GM06990 (cell line): ENCODE data around the gene PITPNM3.

ENCODE experiments used
- DNase-seq: peaks from one replicate; pipeline ENCODE4 v3.0.0-alpha.2; 2011; ENCODE audit not compliant: insufficient read length; ENCODE audit errors: extremely low read depth
- H3K27me3 ChIP-seq: replicated peaks from 2 replicates; pipeline ENCODE4 v1.6.0; 2011; ENCODE audit warnings: low read length; ENCODE audit not compliant: control insufficient read depth, insufficient read depth
- H3K36me3 ChIP-seq: 2 replicates; pipeline ENCODE4 v1.5.1; 2011; ENCODE audit warnings: low read length; ENCODE audit not compliant: control insufficient read depth, insufficient read depth
- H3K4me3 ChIP-seq: replicated peaks from 2 replicates; pipeline ENCODE4 v1.5.1; 2011; ENCODE audit warnings: low read depth, mild to moderate bottlenecking, control low read depth, low read length
- CTCF ChIP-seq: IDR thresholded peaks from 2 replicates; pipeline ENCODE4 v1.5.1; 2011; ENCODE audit warnings: low read length, control low read depth, mild to moderate bottlenecking, inconsistent platforms; ENCODE audit not compliant: insufficient read depth, poor library complexity, severe bottlenecking

Gene PITPNM3

DNA sequence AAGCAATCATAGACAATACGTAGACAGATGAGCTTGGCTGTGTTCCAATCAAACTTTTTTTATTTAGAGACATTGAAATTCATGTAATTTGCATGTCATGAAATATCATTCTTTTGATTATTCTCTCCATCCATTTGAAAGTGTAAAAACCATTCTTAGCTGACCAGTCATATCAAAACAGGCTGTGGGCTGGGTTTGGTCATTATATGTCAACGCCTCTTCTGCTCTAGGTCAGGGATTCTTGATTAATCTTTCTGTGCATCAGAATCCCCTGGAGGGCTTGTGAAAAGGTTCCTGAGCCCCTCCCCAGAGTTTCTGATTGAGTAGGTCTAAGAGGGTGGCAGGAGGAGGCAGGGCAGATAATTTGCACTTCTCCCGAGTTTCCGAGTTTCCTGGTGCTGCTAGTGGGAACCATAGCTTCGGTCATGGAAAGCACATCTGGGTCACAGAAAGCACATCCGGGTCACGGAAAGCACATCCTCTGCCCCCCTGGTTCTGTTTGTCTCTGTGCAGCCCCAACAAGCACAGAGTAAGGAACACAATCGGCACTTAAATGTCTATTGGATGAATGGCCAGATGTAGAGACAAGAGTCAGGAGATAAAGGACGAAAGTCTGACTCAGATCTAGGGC, 95.7 kb downstream of the PITPNM3 start:
- H3K27me3 ChIP-seq = no peaks in the 10 kb centered on the region; the same call in 1 of the 2 replicates
- DNase-seq = no peak
- TF ChIP-seq CTCF = no peak
- H3K36me3 ChIP-seq = no peaks in the 10 kb centered on the region
- H3K4me3 ChIP-seq = no peak overlapping the region

DNA sequence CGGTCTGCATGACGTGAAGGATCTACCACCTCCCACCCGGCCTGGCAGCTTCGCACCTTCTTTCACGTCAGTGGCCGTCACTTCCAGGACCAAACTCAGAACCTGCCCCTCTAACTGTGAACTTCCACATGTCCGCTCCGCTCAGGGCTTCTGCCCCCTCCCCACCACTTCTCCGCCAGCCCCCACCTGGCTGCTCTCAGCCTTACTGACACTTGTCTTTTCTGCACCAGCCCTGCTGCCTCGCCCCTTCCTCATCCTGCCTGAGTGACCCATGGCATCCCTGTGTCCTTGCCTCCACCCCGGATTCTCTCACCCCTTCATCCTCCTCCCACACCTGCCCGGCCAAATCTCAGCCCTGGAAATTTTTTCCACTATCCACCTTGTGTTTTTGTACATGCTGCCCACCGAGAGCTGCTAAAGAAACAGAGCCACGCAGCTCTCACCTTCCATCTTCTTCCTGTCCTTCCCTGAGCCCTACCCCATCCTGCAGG, 97.8 kb downstream of the PITPNM3 start:
- Histone ChIP-seq H3K27me3 (no peaks in the 10 kb centered on the region; the same call in 1 of the 2 replicates), H3K36me3 (no peaks in the 10 kb centered on the region), H3K4me3 (no peak overlapping the region)
- no peak for DNase-seq
- no peak for TF ChIP-seq CTCF

GRCh38 chr17:6457688-6458459, 98.5 kb downstream of the PITPNM3 start:
- no peaks in the 10 kb centered on the region; the same call in 1 of the 2 replicates for H3K27me3 ChIP-seq
- no peak for DNase-seq
- TF ChIP-seq CTCF = no peak
- no peak overlapping the region for H3K4me3 ChIP-seq
- no peaks in the 10 kb centered on the region for H3K36me3 ChIP-seq

DNA sequence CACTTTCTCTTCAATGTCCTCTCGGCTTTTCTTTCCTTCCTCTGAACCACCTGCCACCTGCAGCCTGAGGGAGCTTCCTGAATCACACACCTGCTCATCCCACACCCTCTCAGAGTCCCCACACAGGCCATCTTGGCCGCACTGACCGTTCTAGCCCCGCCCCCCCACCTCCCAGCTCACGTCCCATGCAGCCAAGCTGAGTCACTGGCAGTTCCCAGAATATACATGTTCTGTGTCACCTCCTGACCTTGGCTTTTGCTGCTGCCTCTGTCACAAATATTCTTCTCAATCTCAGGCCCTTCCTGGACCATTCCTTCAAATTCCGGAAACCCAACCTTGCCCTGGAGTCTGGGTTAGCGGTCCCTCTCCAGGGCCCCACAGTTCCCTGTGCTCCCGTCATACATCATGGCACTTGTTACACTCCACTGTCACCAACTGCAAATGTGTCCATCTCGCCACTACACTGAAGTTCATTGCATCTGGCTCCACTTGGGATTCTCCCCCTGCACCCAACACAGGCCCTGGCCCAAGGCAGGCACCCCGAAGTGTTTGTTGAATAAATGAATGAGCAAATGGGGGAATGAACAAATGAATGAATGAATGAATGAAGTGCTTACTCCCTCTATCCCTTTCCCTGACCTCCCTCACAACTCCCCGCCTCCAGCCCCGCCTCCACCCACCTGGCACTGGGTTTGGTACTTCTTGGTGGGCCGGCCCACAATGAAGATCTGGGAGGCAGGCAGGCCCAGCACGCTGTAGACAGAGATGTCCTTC, 99.3 kb downstream of the PITPNM3 start:
- no peak for TF ChIP-seq CTCF
- no peak overlapping the region for H3K4me3 ChIP-seq
- H3K36me3 ChIP-seq = no peaks in the 10 kb centered on the region
- H3K27me3 ChIP-seq = no peaks in the 10 kb centered on the region; the same call in 1 of the 2 replicates
- no peak for DNase-seq

DNA sequence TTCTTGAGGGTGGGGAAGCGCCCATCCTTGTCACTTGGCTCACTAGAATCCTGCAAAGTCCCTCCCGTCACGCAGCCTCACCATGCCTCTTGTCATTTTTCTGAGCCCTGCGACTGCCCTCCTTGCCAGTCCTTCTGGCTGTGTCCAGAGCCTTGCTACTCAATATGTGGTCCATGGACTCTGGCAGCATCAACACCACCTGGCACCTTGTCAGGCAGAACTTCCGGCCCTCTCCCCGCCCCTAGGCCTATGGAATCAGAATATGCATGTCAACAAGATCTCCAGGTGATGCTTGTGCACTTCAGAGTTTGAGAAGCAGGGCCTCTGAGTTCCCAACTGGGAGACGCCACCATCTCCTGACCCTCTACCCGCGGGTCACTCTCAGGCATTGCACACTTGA, 100.0 kb downstream of the PITPNM3 start:
- H3K36me3 ChIP-seq = no peaks in the 10 kb centered on the region
- no peaks in the 10 kb centered on the region; the same call in 1 of the 2 replicates for H3K27me3 ChIP-seq
- TF ChIP-seq CTCF = no peak
- no peak for DNase-seq
- no peak overlapping the region for H3K4me3 ChIP-seq
